ENCODE results near the gene CCDC102A.
A peak's percentile ranks its signal among the peaks of the same experiment; 100 is the strongest.
"Not testable (repeated sequence)": the region's sequence is repeated elsewhere in the genome, so short reads cannot be mapped to it uniquely, and the experiment has no call there.

The CCDC102A gene

GRCh38 chr16:57570301-57571070, 34.1 kb upstream of the CCDC102A start:
- TF ChIP-seq, protein P1, sequence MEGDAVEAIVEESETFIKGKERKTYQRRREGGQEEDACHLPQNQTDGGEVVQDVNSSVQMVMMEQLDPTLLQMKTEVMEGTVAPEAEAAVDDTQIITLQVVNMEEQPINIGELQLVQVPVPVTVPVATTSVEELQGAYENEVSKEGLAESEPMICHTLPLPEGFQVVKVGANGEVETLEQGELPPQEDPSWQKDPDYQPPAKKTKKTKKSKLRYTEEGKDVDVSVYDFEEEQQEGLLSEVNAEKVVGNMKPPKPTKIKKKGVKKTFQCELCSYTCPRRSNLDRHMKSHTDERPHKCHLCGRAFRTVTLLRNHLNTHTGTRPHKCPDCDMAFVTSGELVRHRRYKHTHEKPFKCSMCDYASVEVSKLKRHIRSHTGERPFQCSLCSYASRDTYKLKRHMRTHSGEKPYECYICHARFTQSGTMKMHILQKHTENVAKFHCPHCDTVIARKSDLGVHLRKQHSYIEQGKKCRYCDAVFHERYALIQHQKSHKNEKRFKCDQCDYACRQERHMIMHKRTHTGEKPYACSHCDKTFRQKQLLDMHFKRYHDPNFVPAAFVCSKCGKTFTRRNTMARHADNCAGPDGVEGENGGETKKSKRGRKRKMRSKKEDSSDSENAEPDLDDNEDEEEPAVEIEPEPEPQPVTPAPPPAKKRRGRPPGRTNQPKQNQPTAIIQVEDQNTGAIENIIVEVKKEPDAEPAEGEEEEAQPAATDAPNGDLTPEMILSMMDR (IDR thresholded peaks at IDR 0.05; ENCODE audit: extremely low read depth, insufficient read depth, missing control alignments), result no peak
- DNase-seq (ENCODE audit: low spot score), result no peak
- in situ Hi-C loops (cut with MboI; ENCODE audit: low pct_unique_long_range_greater_than_20kb, low sequenced_read_pairs, unreplicated experiment), result no loop called here

DNA sequence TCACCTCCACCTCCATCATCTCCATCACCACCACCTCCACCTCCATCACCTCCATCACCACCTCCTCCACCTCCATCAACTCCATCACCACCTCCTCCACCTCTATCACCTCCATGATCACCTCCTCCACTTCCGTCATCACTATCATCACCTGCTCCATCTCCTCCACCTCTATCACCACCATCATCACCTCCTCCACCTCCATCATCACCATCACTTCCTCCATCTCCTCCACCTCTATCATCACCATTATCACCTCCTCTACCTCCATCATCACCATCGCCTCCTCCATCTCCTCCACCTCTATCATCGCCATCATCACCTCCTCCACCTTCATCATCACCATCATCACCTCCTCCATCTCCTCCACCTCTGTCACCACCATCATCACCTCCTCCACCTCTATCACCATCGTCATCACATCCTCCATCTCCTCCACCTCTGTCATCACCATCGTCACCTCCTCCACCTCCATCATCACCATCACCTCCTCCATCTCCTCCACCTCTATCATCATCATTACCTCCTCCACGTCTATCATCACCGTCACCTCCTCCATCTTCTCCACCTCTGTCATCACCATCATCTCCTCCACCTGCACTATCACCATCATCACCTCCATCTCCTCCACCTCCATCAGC, 33.1 kb upstream of the CCDC102A start:
- in situ Hi-C loops (cut with MboI; ENCODE audit: low pct_unique_long_range_greater_than_20kb, low sequenced_read_pairs, unreplicated experiment), result no loop called here
- TF ChIP-seq, protein P1 (IDR thresholded peaks at IDR 0.05; ENCODE audit: extremely low read depth, insufficient read depth, missing control alignments), result no peak
- DNase-seq (ENCODE audit: low spot score), result no peak

- DNase-seq (ENCODE audit: low spot score); in situ Hi-C loops (cut with MboI; ENCODE audit: low pct_unique_long_range_greater_than_20kb, low sequenced_read_pairs, unreplicated experiment): not testable (repeated sequence)
Measured at GRCh38 chr16:57568772-57569171, 32.4 kb upstream of the CCDC102A start.

DNA sequence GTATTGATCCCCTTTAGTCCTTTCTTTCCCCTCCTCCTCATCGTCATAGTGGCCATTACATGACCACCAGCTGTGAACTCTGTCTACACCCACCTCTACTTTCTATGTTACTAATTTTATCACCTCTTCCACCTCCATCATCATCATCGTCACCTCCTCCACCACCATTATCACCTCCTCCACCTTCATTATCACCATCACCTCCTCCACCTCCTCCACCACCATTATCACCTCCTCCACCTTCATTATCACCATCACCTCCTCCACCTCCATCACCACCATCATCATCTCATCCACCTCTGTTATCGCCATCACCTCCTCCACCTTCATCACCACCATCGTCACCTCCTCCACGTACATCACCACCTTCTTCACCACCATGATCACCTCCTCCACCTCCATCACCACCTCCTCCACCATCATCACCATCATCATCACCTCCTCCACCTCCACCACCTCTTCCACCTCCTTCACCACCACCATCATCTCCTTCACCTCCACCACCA, 31.9 kb upstream of the CCDC102A start:
- TF ChIP-seq, protein P1 (IDR thresholded peaks at IDR 0.05; ENCODE audit: extremely low read depth, insufficient read depth, missing control alignments), result no peak
- DNase-seq (ENCODE audit: low spot score), result no peak
- in situ Hi-C loops (cut with MboI; ENCODE audit: low pct_unique_long_range_greater_than_20kb, low sequenced_read_pairs, unreplicated experiment), result no loop called here

DNA sequence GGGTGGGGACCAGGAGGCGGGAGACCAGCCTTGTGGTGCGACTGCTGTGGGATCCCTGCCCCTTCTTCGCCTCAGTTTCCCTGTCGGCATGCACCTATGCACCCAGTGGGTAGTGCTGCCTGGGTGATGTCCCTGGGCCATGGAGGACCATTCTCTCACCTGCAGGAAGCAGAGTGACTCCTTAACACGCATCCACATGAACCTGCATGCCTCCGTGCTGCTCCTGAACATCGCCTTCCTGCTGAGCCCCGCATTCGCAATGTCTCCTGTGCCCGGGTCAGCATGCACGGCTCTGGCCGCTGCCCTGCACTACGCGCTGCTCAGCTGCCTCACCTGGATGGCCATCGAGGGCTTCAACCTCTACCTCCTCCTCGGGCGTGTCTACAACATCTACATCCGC, 31.3 kb upstream of the CCDC102A start:
- TF ChIP-seq, protein P1 (IDR thresholded peaks at IDR 0.05; ENCODE audit: extremely low read depth, insufficient read depth, missing control alignments), result no peak
- in situ Hi-C loops (cut with MboI; ENCODE audit: low pct_unique_long_range_greater_than_20kb, low sequenced_read_pairs, unreplicated experiment), result no loop called here
- DNase-seq (ENCODE audit: low spot score), result no peak

- DNase-seq (ENCODE audit: low spot score), result peak; percentile 9
- TF ChIP-seq, protein P1 (IDR thresholded peaks at IDR 0.05; ENCODE audit: extremely low read depth, insufficient read depth, missing control alignments), result no peak
- in situ Hi-C loops (cut with MboI; ENCODE audit: low pct_unique_long_range_greater_than_20kb, low sequenced_read_pairs, unreplicated experiment), result no loop called here
Measured at GRCh38 chr16:57566436-57566835, 30.1 kb upstream of the CCDC102A start.

DNA sequence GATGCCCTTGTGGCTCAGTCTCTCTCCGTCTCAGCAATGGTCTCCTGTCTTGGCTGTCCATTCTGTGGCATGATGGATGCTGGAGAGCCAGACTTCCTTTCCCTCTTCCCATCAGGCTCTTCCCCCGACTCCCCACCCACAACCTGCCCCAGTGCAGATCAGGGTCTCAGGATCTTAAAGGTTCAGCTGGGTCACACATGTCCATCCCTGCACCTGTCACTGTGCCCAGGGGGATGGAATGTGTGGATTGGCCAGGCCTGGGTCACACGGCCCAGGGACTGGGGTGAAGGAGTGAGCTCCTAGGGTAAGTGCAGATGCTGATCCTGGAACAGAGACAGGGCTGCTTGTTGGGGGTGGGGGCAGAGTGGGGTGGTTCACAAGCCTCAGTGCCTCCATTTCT, 29.1 kb upstream of the CCDC102A start:
- in situ Hi-C loops (cut with MboI; ENCODE audit: low pct_unique_long_range_greater_than_20kb, low sequenced_read_pairs, unreplicated experiment), result no loop called here
- TF ChIP-seq, protein P1 (IDR thresholded peaks at IDR 0.05; ENCODE audit: extremely low read depth, insufficient read depth, missing control alignments), result no peak
- DNase-seq (ENCODE audit: low spot score), result no peak
